ENCODE results near the gene ACTL7B.

- TF ChIP-seq, protein P1, sequence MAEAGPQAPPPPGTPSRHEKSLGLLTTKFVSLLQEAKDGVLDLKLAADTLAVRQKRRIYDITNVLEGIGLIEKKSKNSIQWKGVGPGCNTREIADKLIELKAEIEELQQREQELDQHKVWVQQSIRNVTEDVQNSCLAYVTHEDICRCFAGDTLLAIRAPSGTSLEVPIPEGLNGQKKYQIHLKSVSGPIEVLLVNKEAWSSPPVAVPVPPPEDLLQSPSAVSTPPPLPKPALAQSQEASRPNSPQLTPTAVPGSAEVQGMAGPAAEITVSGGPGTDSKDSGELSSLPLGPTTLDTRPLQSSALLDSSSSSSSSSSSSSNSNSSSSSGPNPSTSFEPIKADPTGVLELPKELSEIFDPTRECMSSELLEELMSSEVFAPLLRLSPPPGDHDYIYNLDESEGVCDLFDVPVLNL (CRISPR knock-in tag; IDR thresholded peaks at IDR 0.05; ENCODE audit: borderline replicate concordance, low read depth) = no peak
- TF ChIP-seq, protein P2, sequence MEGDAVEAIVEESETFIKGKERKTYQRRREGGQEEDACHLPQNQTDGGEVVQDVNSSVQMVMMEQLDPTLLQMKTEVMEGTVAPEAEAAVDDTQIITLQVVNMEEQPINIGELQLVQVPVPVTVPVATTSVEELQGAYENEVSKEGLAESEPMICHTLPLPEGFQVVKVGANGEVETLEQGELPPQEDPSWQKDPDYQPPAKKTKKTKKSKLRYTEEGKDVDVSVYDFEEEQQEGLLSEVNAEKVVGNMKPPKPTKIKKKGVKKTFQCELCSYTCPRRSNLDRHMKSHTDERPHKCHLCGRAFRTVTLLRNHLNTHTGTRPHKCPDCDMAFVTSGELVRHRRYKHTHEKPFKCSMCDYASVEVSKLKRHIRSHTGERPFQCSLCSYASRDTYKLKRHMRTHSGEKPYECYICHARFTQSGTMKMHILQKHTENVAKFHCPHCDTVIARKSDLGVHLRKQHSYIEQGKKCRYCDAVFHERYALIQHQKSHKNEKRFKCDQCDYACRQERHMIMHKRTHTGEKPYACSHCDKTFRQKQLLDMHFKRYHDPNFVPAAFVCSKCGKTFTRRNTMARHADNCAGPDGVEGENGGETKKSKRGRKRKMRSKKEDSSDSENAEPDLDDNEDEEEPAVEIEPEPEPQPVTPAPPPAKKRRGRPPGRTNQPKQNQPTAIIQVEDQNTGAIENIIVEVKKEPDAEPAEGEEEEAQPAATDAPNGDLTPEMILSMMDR (IDR thresholded peaks at IDR 0.05) = no peak
- TF ChIP-seq, protein P3, sequence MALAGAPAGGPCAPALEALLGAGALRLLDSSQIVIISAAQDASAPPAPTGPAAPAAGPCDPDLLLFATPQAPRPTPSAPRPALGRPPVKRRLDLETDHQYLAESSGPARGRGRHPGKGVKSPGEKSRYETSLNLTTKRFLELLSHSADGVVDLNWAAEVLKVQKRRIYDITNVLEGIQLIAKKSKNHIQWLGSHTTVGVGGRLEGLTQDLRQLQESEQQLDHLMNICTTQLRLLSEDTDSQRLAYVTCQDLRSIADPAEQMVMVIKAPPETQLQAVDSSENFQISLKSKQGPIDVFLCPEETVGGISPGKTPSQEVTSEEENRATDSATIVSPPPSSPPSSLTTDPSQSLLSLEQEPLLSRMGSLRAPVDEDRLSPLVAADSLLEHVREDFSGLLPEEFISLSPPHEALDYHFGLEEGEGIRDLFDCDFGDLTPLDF (CRISPR knock-in tag; IDR thresholded peaks at IDR 0.05) = no peak
Measured at GRCh38 chr9:108830272-108830671, 25.5 kb downstream of the ACTL7B start.
